ENCODE measurements around the gene NFATC2IP.
"Not testable (repeated sequence)": the region's sequence is repeated elsewhere in the genome, so short reads cannot be mapped to it uniquely, and the experiment has no call there.

NFATC2IP gene
- total RNA-seq = 106 to 167 (median 136) reads per million in 4 experiments

DNA sequence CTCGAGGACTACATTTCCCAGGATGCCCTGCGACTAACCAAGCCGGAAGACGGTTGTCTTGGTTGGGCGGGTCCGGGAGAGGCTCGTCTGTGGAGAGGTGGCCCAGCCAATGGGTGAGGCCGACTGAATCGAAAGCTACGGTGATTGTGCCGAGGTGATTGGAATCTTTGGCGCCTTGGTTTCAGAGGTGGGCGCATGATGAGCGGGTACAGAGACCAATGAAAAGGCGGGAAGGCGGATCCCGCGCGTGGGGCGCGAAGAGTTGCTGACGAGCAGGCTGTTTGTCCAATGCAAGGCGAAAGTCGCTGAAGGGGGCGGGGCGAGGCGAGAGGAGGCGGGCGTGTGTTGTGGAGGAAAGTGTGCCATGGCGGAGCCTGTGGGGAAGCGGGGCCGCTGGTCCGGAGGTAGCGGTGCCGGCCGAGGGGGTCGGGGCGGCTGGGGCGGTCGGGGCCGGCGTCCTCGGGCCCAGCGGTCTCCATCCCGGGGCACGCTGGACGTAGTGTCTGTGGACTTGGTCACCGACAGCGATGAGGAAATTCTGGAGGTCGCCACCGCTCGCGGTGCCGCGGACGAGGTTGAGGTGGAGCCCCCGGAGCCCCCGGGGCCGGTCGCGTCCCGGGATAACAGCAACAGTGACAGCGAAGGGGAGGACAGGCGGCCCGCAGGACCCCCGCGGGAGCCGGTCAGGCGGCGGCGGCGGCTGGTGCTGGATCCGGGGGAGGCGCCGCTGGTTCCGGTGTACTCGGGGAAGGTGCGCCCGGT, at the start of gene NFATC2IP:
Gene NFATC2IP (plus strand): TSS at position 290 of the 762 bp plus-strand sequence. CDS start 75 bp downstream, at position 365.
- DNase-seq = peak; percentile 99

DNA sequence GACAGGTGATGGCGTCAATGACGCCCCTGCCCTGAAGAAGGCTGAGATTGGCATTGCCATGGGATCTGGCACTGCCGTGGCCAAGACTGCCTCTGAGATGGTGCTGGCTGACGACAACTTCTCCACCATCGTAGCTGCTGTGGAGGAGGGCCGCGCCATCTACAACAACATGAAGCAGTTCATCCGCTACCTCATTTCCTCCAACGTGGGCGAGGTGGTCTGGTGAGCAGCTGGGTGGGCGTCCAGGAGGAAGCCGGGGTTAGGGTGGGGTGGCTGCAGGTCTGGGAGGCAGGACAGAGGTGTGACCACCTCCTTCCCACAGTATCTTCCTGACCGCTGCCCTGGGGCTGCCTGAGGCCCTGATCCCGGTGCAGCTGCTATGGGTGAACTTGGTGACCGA, 48.9 kb upstream of the NFATC2IP start:
- DNase-seq = no peak

DNA sequence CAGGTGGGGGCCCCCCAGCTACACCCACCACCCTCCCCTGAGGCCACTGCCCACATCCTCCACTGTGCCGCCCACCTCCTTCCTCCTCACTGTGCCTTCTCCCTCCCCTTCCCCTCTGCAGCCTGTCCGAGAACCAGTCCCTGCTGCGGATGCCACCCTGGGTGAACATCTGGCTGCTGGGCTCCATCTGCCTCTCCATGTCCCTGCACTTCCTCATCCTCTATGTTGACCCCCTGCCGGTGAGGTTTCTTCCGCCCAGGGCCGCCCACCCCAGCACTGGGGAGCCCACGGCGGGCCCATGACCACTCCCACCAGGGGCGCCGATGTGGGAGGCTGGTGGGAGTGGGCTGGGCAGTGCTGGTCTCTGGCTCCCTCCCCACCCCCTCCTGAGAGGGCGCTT, 47.8 kb upstream of the NFATC2IP start:
- DNase-seq = no peak

DNA sequence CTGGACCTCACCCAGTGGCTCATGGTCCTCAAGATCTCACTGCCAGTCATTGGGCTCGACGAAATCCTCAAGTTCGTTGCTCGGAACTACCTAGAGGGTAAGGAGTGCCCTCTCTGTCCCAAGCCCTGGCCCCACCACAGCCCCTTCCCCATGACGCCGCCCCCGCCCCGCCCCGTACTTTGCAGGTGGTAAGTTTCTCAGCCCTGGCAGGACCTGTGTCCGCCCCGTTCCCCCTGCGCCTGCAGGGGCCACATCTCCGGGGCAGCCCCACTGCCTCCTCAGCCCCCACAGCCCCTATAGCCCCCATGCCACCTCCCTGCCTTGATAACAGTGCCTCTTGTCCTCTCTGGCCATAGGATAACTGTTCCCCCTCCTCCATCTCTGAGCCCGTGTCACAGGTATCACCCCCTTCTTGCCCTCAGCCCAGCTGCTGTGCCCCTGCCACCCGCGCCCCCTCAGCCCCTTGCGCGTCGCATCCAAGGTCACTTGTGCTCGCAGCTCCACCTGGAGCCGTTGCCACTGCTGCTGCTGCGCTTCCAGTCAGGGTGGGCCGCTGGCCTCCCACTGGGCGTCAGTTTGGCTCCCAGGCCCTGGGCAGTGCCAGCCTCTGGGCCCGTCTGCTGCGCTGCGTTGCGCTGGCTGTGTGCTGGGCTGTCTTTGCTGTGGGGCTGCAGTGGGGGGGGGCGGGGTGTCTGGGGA, 47.2 kb upstream of the NFATC2IP start:
- no peak for DNase-seq

DNA sequence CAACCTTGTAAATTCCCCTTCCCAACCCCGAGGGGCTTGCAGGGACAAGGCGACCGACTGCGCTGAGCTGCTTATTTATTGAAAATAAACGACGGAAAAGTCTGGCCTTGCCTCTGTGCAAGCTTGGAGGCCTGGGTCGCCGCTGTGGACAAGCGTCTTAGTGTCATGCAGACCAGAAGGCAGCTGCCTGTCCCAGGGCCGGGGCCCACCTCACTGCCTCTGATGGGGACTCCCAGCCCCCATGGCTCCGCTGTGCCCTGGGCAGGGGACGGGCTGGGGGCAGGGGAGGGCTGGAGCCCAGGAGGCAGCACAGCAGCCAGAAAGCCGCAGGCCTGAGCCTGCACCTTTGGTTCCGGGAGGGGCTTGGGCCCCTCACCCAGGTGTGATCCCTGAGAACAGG, 46.4 kb upstream of the NFATC2IP start:
- no peak for DNase-seq

DNA sequence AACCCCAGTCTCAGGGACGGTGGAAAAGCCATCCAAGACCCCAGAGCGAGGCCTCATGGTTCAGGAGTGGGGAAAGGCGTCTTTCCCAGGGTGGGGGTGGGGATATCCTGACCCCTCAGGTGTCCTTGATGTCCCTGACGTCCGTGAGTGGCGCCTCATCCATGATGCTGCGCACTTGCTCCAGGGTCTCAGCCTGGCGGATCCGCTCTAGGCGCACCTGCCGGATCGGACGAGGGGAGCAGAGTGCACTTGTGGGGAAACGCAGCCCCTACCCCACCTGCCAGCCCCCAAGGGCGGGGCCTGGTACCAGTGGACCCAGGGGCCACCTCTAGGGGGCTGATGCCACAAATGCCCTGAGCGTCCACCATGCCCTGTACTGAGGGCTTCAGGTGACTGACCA, 45.9 kb upstream of the NFATC2IP start:
- no peak for DNase-seq

DNA sequence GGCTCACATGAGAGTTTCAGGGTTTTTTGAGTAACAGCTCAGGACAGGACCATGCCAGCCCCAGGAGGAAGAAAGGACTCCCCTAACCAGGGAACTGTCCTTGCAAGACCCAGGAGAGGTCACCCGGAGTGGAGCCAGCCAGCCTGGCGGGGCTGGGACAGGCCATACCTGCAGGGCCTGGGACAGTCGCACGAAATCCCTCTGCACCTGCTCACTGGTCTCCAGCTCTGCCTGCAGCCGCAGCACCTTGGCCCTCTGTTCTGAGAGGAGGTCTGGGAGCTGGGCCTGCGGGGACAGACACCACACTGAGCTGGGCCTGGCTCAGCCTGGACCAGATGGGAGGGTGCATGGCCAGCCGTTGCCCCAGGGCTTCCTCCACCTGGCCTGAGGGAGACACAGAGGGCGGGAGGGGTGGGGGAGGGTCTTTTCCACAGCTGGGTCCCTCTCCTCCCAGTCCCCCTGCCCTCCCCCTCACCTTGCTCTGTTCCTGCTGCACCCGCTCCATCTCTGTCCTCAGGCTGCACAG, 45.4 kb upstream of the NFATC2IP start:
- DNase-seq = no peak

DNA sequence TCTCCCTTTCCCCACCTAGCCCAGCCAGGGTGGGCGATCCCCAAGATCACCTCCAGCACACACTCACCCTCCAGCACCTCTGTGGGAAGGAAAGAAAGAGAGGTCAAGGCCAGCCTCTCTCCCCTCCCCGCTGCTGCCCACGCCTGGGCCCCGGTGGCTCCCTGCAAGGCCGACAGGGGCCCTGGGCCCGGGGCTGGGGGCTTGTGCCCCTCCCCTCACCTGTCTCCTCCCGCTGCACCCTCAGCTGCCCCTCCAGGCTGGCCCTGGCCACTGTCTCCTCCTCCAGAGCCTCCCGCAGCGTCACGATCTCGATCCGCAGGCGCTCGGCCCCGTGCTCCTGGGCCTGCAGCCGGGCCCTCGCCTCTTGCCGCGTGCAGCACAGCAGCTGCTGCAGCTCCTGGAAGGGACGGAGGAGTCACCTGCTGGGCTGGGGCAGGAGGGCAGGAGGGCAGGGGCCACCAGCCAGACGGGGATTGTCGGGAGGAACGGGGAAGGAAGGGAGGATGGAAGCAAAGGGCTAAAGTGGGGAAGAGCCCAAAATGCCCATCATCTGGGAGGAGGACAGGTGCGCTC, 44.9 kb upstream of the NFATC2IP start:
- DNase-seq = no peak

DNA sequence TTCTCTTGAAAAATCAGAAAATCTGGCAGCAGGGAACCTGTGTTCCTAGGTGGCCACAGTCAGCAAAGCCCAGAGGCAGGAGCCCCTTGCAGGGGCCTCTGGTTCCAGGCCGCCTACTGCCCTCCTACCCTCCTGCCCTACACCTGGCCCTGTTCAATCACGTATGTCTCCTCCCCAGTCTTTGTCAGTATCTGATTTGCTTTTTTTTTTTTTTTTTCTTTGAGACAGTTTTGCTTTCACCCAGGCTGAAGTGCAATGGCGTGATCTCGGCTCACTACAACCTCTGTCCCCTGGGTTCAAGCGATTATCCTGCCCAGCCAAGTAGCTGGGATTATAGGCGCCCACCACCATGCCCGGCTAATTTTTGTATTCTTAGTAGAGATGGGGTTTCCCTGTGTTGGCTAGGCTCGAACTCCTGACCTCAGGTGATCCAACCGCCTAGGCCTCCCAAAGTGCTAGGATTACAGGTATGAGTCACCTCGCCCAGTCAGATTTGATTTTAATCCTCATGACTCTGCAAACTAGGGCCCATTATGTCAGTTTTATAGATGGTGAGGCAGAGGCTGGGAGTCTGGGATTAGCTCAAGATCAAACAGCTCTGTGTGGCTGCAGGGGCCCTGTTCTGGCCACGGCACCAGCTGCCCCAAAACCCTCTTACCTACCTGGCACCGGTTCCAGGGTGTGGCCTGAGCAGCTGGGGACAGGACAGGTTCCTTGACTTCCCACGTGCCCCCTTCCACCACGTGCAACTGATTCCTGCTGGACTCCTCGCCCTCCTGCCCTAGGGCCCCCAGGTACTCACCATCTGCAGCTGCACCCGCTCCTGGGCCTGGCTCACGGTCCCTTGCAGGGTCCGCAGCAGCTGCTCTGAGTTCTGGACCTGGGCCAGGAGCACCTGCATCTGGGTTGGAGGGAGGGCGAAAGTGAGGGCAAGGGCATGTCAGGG, 40.4 kb upstream of the NFATC2IP start:
- no peak for DNase-seq

DNA sequence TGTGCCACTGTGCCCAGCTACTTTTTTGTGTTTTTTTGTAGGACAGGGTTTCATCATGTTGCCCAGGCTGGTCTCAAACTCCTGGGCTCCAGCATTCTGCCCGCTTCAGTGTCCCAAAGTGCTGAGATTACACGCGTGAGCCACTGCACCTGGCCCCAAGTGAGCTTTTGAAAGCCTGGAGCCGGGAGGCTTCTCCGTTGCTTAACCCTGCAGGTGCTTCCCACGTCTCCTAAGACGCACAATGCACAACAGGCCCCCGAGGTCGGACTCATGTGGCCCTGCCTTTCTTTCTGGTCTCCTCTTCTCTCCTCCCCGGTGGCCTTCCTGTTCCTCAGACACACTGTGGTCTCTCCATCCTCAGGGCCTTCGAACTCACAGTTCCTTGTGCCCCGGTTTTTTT, 38.2 kb upstream of the NFATC2IP start:
- no peak for DNase-seq

DNA sequence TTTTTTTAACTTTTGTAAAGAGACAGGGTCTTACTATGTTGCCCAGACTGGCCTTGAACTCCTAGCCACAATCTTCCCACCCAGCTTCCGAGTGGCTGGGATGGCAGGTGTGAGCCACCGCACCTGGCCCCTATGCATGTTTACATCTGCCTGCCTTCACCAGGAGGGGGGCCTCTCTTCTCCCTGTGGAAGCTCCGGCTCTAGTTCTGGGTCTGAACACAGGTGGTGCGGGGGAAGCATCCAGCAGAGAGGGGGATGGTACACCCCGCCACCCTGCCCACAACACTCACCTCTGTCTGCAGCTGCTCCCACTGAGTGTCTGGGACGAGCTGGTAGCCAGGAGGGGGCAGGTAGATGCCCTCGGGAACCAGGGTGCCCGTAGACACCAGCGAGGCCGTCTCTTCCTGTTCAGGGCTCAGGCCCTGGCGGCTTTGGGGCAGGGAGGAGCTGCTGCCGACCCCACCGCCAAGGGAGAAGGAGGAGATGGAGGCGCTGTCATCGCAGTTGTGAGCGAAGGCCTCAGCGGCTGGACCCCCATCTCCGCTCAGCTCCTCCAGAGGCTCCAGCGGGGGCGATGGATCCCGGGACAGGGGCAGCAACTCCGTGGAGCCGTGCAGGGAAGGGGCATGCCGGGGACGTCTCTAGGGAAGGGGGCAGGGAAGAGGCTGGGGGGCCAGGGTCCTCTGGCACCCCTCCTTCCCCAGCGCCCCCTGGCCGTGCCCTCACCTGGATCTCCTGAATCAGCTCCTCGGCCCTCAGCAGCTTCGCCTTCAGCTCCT, 36.6 kb upstream of the NFATC2IP start:
- DNase-seq = no peak

DNA sequence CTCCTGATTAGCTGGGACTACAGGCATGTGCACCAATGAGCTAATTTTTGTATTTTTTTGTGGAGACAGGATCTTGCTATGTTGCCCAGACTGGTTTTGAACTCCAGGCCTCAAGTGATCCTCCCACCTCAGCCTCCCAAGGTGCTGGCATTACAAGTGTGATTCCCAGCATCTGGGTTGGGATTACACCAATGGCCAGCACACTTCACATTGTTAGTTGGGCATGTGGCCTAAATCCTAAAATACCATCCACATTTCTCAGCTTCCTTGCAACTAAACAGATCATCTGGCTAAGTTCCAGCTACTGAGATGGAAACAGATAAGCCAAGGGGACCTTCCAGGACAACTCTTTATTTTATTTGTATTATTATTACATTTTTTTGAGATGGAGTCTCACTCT, 35.6 kb upstream of the NFATC2IP start:
- DNase-seq = no peak

DNA sequence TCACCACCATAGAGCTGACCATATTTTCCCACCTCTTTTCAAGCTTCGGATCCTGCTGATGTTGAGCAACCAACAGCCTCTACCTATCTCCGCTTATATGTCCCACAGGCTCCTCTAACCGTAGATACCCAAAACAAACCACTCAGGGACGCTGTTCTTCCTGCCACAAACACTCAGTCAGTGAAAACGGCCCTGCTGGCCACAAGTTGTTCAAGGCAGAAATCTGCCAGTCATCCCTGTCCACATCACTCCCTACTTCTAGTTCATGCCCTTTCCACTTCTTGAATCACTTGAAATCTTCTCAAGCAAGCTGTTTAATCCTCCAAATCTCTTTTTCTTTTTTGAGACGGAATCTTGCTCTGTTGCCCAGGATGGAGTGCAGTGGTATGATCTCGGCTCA, 33.6 kb upstream of the NFATC2IP start:
- DNase-seq = no peak

DNA sequence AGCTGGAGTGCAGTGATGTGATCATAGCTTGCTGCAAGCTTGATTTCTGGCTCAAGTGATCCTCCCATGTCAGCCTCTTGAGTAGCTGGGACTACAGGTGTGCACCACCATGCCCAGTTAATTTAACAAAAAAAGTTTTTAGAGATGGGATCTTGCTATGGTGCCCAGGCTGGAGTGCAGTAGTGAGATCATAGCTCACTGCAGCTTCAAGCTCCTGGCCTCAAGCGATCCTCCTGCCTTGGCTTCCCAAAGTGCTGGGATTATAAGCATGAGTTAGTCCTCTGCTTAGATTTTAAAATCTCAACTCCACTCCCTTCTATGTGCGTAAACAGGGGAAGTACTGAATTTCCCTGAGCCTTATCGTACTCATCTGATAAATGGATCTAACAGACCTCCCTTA, 32.0 kb upstream of the NFATC2IP start:
- no peak for DNase-seq

DNA sequence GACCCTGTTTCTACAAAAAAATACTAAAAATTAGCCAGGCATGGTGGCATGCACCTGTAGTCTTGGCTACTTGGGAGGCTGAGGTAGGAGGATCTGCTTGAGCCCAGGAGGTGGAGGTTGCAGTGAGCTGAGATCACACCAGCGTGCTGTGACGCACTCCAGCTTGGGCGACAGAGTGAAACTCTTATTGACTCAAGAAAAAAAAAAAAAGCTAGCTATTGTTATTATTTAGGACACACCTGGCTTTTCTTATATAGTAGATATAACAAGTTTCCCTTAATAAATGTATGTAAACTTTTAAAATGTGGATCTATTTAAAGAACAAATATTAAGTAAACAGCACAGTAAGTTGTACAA, 27.5 kb upstream of the NFATC2IP start:
- DNase-seq = no peak

DNA sequence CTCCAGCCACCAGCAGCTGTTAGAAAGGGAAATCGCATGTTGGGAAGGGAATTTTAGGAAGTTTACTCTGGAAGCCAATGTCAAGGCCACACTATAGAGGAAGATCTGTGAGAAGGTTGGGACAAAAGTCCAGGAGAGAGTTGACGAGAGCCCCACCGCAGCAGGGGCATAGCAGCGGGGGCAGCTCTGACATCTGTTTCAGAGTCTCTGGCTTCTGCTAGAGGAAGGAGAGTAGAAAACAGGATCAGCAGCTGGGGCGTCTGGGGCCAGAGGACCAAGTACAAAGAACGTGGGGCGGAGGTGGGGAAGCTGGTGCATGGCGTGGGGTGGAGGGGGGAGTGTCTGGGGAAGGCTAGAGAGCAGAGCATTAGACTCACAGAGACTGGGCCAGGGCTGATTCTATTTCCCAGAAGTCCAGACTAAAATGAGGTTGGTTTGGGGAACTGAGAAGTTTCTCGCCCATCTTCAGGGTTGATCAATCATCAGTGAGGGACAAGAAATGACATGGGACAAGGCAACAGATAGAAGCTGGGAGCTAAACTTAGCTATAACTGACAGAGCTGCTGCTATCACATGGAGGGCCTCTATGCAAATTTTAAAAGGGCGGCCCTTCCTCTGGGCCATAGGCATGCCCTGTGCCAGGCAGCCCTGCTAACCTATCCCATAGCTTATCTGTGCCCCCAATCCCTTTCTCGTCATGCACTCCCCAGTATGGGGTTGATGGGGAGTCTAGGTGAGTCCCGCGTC, 26.9 kb upstream of the NFATC2IP start:
- DNase-seq = no peak

DNA sequence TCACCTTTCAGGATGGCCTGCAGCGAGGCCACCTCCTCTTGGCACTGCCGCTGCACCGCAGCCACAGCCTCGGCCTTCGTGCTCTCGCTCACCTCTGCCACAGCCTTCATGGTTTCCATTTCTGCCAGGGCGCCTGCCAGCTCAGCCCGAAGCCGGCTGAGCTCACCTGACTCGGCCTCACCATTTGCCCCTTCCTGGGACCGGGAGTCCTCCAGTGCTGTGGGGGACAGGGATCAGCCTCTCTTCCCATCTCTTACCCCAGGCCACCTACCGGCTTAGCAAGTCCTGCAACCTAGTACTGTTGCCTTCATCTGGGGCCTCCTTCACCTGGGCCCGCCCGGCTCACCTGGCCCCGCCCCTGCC, 26.4 kb upstream of the NFATC2IP start:
- no peak for DNase-seq

DNA sequence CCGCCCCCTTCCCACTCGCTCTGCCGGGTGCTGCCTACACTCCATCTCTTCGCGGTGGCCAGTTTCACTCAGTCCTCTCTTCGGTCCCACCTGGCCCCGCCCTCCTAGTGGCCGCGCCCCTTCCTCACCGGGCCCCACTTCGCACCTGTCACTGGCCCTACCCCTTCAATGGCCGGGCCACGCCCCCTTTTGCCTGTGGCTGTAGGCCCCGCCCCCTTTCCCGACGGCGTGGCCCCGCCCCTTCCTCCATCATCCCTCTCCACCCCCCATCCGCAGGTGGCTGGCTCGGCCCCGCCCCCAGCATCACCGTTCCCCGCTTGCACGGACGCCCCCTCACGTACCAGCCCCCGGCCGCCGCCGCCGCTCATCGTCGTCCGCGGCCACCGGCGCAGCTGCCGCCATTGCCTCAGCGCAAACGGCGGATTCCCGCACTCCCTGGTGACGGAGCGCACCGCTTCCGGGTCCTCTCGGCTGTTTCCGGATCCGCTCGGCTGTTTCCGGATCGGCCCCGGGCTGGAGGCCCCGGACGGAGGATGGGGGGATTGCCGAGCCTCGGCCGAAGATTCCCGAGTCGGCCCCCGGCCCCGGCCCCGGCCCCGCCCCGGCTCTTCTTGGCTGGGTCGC, 25.9 kb upstream of the NFATC2IP start, which contains the start of gene RABEP2:
Gene RABEP2 (minus strand): TSS at position 477 of the 624 bp plus-strand sequence. CDS start 75 bp downstream, at position 402.
- peak; percentile 93 for DNase-seq

DNA sequence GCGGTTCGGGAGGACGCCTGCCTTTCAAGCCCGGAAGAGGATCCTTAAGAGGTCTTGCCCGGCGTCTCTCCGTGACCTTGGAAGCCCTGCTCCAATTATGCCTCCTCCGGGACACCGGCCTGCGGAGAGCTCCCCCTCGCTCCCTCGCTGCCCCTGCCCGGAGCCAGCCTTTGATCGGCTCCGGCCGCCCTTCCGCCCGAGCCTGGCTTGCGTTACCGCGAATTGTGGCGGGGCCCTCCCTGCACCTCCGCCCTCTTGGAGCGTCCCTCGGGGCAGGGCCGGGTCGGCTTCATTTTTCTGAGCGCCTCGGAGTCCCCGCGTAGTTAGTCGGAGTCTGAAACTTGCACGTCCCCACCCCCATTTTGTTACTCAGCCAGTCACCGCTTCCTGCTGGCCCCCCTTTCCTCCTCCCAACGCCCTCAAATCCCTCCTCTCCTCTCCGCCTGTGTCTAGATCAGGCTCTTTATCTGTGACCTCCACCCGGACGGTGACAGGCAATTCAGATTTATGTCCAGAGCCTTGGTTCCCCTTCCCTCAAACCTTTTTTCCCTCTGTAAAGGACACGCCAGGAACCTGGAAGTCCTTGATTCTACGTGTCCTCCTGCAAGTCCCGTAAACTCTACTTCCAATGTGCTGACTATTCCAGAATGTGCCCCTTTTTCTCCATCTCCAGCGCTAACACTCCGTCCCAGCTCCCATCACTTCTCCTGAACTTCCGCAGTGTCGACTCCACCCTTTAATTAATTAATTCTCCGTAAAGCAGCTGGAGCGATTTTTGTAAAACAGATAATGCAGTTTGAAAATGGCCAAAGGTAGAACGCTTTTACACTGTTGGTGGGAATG, 25.1 kb upstream of the NFATC2IP start:
- DNase-seq = peak; percentile 59

DNA sequence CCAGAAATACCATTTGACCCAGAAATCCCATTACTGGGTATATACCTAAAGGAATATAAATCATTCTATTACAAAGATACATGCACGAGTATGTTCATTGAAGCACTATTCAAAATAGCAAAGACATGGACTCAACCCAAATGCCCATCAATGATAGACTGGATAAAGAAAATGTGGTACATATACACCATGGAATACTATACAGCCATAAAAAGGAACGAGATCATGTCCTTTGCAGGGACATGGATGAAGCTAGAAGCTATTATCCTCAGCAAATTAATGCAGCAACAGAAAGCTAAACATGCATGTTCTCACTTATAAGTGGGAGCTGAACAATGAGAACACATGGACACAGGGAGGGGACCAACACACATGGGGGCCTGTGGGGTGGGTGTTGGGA, 24.5 kb upstream of the NFATC2IP start:
- not testable (repeated sequence) for DNase-seq
